ENCODE data around the gene CDK5RAP2.

GRCh38 chr9:120464176-120464886 is 115.6 kb downstream of the CDK5RAP2 start:
- TF ChIP-seq CTCF (IDR thresholded peaks at IDR 0.05 in 4 of 5, conservative IDR thresholded peaks at IDR 0.05 in 1 of 5) (no peak), POLR2A (IDR thresholded peaks at IDR 0.05) (no peak)
